8988T (cell line): ENCODE data around the gene FAM184B.

Experiments used
- DNase-seq: peaks from one replicate; pipeline ENCODE4 v3.0.0; 2011

Gene FAM184B

GRCh38 chr4:17771284-17771908 lies 10.0 kb downstream of the FAM184B start:
- DNase-seq = no peak

- no peak for DNase-seq
Measured at GRCh38 chr4:17770845-17771244, 10.6 kb downstream of the FAM184B start.

- no peak for DNase-seq
Measured at GRCh38 chr4:17769406-17770174, 11.8 kb downstream of the FAM184B start.

GRCh38 chr4:17766826-17767458 lies 14.5 kb downstream of the FAM184B start:
- no peak for DNase-seq

- DNase-seq = no peak
Measured at GRCh38 chr4:17765514-17766286, 15.7 kb downstream of the FAM184B start.

- DNase-seq = no peak
Measured at GRCh38 chr4:17763931-17764330, 17.5 kb downstream of the FAM184B start.

- DNase-seq = no peak
Measured at GRCh38 chr4:17763416-17763815, 18.0 kb downstream of the FAM184B start.

- DNase-seq = peak; percentile 39
Measured at GRCh38 chr4:17762726-17763125, 18.7 kb downstream of the FAM184B start.

GRCh38 chr4:17761062-17761461 lies 20.4 kb downstream of the FAM184B start:
- no peak for DNase-seq

GRCh38 chr4:17760626-17761025 lies 20.8 kb downstream of the FAM184B start:
- DNase-seq = no peak

GRCh38 chr4:17758485-17758884 lies 22.9 kb downstream of the FAM184B start:
- DNase-seq = no peak

GRCh38 chr4:17757621-17758020 lies 23.8 kb downstream of the FAM184B start:
- DNase-seq = no peak

- no peak for DNase-seq
Measured at GRCh38 chr4:17753646-17754045, 27.8 kb downstream of the FAM184B start.

- DNase-seq = no peak
Measured at GRCh38 chr4:17740702-17741101, 40.7 kb downstream of the FAM184B start.

GRCh38 chr4:17736484-17736883 lies 44.9 kb downstream of the FAM184B start:
- DNase-seq = no peak

GRCh38 chr4:17726911-17727310 lies 54.5 kb downstream of the FAM184B start:
- no peak for DNase-seq

- DNase-seq = no peak
Measured at GRCh38 chr4:17723648-17724047, 57.8 kb downstream of the FAM184B start.

- DNase-seq = no peak
Measured at GRCh38 chr4:17722356-17722700, 59.1 kb downstream of the FAM184B start.

GRCh38 chr4:17721496-17722355 lies 59.7 kb downstream of the FAM184B start:
- no peak for DNase-seq

GRCh38 chr4:17719106-17719505 lies 62.3 kb downstream of the FAM184B start:
- no peak for DNase-seq

GRCh38 chr4:17718471-17718870 lies 63.0 kb downstream of the FAM184B start:
- no peak for DNase-seq

GRCh38 chr4:17717301-17717700 lies 64.1 kb downstream of the FAM184B start:
- DNase-seq = no peak
